ENCODE data around the gene APC2. TPM values are rescaled to one million over a fixed set of nuclear protein-coding genes. Genes with fewer than 3 reads are reported as not detected.
"Not testable (repeated sequence)": the region's sequence is repeated elsewhere in the genome, so short reads cannot be mapped to it uniquely, and the experiment has no call there.

APC2 gene
- total RNA-seq, 1 experiment from 2014 or later = 1.1 TPM

- Histone ChIP-seq H2AFZ (ENCODE audit: low read length) (no peak within 1 kb of the TSS), H3K9ac (ENCODE audit: low read length) (peak within 1 kb of the TSS; percentile 60), H3K9me3 (ENCODE audit: low read length) (no peaks in the 10 kb centered on the region), H3K79me2 (ENCODE audit: low read length) (no peaks in the 10 kb centered on the region), H3K36me3 (ENCODE audit: insufficient read depth, low read length) (no peaks in the 10 kb centered on the region), H4K20me1 (ENCODE audit: insufficient read depth, low read depth, low read length) (no peaks in the 10 kb centered on the region), H3K27me3 (ENCODE audit: low read length) (no peaks in the 10 kb centered on the region), H3K4me1 (ENCODE audit: low read length) (0 out of 2 replicates have a peak, but pooled peaks cover 2% of the 10 kb centered on the region), H3K4me3 (ENCODE audit: low read length) (peak within 1 kb of the TSS; percentile 61; the same call in 1 of the 2 replicates), H3K9me2 (replicated peaks; ENCODE audit: insufficient read depth, low read length) (no peaks in the 10 kb centered on the region), H3K4me2 (ENCODE audit: low read depth, low read length, poor library complexity, severe bottlenecking) (peak within 1 kb of the TSS; percentile 65), H3K27ac (ENCODE audit: low read length) (no peak within 1 kb of the TSS)
- DNase-seq = peak; percentile 83
Observed at GRCh38 chr19:1512671-1513498, 63.0 kb downstream of the APC2 start, which contains the start of gene ADAMTSL5. Gene ADAMTSL5 (minus strand): TSS chr19:1513019. CDS start chr19:1510943, 2,076 bp downstream.

DNA sequence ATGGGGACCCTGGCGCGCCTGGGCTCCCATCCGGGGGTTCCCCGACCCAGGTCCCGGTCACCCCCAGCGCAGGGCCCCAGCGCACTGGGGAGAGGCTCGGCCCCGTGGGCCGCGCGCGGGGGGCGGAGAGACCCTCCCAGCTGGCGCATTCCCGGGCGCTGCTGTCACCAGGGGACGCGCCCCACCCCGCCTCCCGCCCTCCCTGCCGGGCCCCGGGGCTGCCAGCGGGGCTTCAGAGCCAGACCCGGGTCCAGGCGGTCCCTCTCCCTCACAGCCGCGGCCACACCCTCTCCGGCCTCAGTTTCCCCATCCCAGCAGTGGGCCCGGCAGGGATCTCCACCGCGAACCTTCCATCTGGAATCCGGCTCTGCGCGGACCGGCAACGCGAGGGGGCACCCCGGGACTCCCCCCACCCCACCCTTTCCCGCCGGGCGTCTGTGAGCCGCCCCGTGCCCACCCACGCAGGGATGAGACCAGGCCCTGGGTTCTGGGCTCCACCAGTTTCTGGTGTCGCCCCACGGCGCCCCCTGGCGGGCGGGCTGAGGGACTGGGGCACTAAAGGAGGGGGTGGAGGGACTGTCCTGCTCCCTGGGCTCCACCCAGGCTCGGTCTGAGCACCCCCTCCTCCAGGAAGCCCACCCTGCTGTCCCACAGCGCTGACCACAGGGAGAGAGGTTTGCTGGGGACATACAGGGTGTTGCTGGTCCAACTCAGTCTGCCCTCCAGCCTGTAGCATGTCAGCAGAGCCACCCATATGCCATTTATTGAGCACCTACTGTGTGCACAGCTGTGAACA lies 63.8 kb downstream of the APC2 start:
- peak; percentile 87 for DNase-seq
- Histone ChIP-seq H3K4me3 (ENCODE audit: low read length) (no peak overlapping the region), H3K36me3 (ENCODE audit: insufficient read depth, low read length) (no peaks in the 10 kb centered on the region), H3K79me2 (ENCODE audit: low read length) (no peaks in the 10 kb centered on the region), H4K20me1 (ENCODE audit: insufficient read depth, low read depth, low read length) (no peaks in the 10 kb centered on the region), H3K27me3 (ENCODE audit: low read length) (no peaks in the 10 kb centered on the region), H3K4me2 (ENCODE audit: low read depth, low read length, poor library complexity, severe bottlenecking) (no peak overlapping the region), H3K9ac (ENCODE audit: low read length) (no peak overlapping the region), H3K27ac (ENCODE audit: low read length) (no peak overlapping the region), H3K9me2 (replicated peaks; ENCODE audit: insufficient read depth, low read length) (no peaks in the 10 kb centered on the region), H3K4me1 (ENCODE audit: low read length) (0 out of 2 replicates have a peak, but pooled peaks cover 2% of the 10 kb centered on the region), H2AFZ (ENCODE audit: low read length) (no peak overlapping the region), H3K9me3 (ENCODE audit: low read length) (no peaks in the 10 kb centered on the region)

- Histone ChIP-seq H3K9me2 (replicated peaks; ENCODE audit: insufficient read depth, low read length) (no peaks in the 10 kb centered on the region), H4K20me1 (ENCODE audit: insufficient read depth, low read depth, low read length) (no peaks in the 10 kb centered on the region), H3K36me3 (ENCODE audit: insufficient read depth, low read length) (no peaks in the 10 kb centered on the region), H3K4me3 (ENCODE audit: low read length) (no peak overlapping the region), H2AFZ (ENCODE audit: low read length) (no peak overlapping the region), H3K27ac (ENCODE audit: low read length) (no peak overlapping the region), H3K79me2 (ENCODE audit: low read length) (no peaks in the 10 kb centered on the region), H3K9ac (ENCODE audit: low read length) (no peak overlapping the region), H3K27me3 (ENCODE audit: low read length) (no peaks in the 10 kb centered on the region), H3K4me1 (ENCODE audit: low read length) (0 out of 2 replicates have a peak, but pooled peaks cover 2% of the 10 kb centered on the region), H3K9me3 (ENCODE audit: low read length) (no peaks in the 10 kb centered on the region), H3K4me2 (ENCODE audit: low read depth, low read length, poor library complexity, severe bottlenecking) (no peak overlapping the region)
- no peak for DNase-seq
Observed at GRCh38 chr19:1514295-1514661, 64.4 kb downstream of the APC2 start.

DNA sequence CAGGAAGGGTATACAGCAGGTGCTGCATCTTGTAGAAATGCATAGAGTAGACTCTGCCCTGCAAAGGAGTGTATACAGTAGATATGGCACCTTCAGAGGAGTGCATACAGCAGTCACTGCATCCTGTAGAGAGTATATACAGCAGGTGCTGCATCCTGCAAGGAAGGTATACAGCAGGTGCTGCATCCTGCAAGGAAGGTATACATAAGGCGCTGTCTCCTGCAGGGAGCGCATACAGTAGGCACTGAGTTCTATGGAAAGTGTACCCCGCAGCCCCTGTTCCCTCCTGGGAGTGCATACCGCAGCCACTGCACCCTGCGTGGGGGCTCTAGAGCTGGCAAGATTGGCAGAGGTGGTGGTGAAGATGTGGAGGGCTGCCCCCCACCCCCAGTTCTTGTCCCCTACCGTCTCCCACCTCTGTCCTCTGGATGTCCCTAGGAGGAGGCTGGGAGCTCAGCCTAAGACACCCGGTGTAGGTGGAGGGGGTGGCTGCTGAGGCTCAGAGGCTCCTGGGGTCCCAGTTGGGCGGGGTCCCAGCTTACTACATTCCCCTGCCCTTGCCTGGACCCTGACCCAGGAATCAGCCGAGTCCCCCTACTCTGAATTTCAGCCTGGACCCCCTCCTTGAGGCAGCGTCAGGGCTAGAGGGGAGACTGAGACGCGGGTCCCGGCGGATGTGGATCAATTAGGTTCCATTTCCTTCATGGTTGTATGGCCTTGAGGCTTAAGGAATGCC lies 65.2 kb downstream of the APC2 start:
- Histone ChIP-seq H2AFZ (ENCODE audit: low read length) (no peak overlapping the region), H3K9me2 (replicated peaks; ENCODE audit: insufficient read depth, low read length) (no peaks in the 10 kb centered on the region), H3K9ac (ENCODE audit: low read length) (no peak overlapping the region), H3K4me3 (ENCODE audit: low read length) (no peak overlapping the region), H3K79me2 (ENCODE audit: low read length) (no peaks in the 10 kb centered on the region), H3K27ac (ENCODE audit: low read length) (no peak overlapping the region), H4K20me1 (ENCODE audit: insufficient read depth, low read depth, low read length) (no peaks in the 10 kb centered on the region), H3K4me1 (ENCODE audit: low read length) (0 out of 2 replicates have a peak, but pooled peaks cover 2% of the 10 kb centered on the region), H3K36me3 (ENCODE audit: insufficient read depth, low read length) (no peaks in the 10 kb centered on the region), H3K27me3 (ENCODE audit: low read length) (no peaks in the 10 kb centered on the region), H3K4me2 (ENCODE audit: low read depth, low read length, poor library complexity, severe bottlenecking) (no peak overlapping the region), H3K9me3 (ENCODE audit: low read length) (no peaks in the 10 kb centered on the region)
- no peak for DNase-seq

- Histone ChIP-seq H3K9me2 (replicated peaks; ENCODE audit: insufficient read depth, low read length) (no peaks in the 10 kb centered on the region), H3K36me3 (ENCODE audit: insufficient read depth, low read length) (no peaks in the 10 kb centered on the region), H3K9me3 (ENCODE audit: low read length) (no peaks in the 10 kb centered on the region), H3K4me1 (ENCODE audit: low read length) (peaks cover 2% of the 10 kb centered on the region; the same call in 1 of the 2 replicates), H3K9ac (ENCODE audit: low read length) (no peak overlapping the region), H3K4me2 (ENCODE audit: low read depth, low read length, poor library complexity, severe bottlenecking) (no peak overlapping the region), H4K20me1 (ENCODE audit: insufficient read depth, low read depth, low read length) (no peaks in the 10 kb centered on the region), H2AFZ (ENCODE audit: low read length) (no peak overlapping the region), H3K27ac (ENCODE audit: low read length) (no peak overlapping the region), H3K27me3 (ENCODE audit: low read length) (no peaks in the 10 kb centered on the region), H3K4me3 (ENCODE audit: low read length) (no peak overlapping the region), H3K79me2 (ENCODE audit: low read length) (no peaks in the 10 kb centered on the region)
- DNase-seq = peak; percentile 72
Observed at GRCh38 chr19:1516395-1516753, 66.5 kb downstream of the APC2 start.

- Histone ChIP-seq H3K9me3 (ENCODE audit: low read length) (no peaks in the 10 kb centered on the region), H2AFZ (ENCODE audit: low read length) (no peak overlapping the region), H3K36me3 (ENCODE audit: insufficient read depth, low read length) (no peaks in the 10 kb centered on the region), H3K4me2 (ENCODE audit: low read depth, low read length, poor library complexity, severe bottlenecking) (no peak overlapping the region), H3K79me2 (ENCODE audit: low read length) (no peaks in the 10 kb centered on the region), H4K20me1 (ENCODE audit: insufficient read depth, low read depth, low read length) (no peaks in the 10 kb centered on the region), H3K27ac (ENCODE audit: low read length) (no peak overlapping the region), H3K27me3 (ENCODE audit: low read length) (no peaks in the 10 kb centered on the region), H3K9me2 (replicated peaks; ENCODE audit: insufficient read depth, low read length) (no peaks in the 10 kb centered on the region), H3K4me1 (ENCODE audit: low read length) (no peaks in the 10 kb centered on the region; the same call in 1 of the 2 replicates), H3K9ac (ENCODE audit: low read length) (no peak overlapping the region), H3K4me3 (ENCODE audit: low read length) (no peak overlapping the region)
- no peak for DNase-seq
Observed at GRCh38 chr19:1518471-1518870, 68.5 kb downstream of the APC2 start.

DNA sequence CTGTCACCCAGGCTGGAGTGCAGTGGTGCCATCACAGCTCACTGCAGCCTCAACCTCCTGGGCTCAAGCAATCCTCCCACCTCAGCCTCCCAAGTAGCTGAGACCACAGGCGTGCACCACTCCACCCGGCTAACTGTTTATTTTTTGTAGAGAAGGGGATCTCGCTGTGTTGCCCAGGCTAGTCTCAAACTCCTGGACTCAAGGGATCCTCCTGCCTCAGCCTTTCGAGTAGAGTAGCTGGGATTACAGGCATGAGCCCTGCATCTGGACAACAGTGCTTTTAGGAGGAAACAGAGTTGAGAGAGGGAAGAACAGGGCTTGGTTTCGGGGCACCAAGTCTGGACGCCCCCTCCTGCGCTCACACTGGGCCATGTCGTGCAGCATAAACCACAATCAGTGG lies 69.9 kb downstream of the APC2 start:
- not testable (repeated sequence) for H3K79me2 ChIP-seq (ENCODE audit: low read length)

More for the DNA sequence above, 69.9 kb downstream of the APC2 start:
- H3K9me3 ChIP-seq (ENCODE audit: low read length); H2AFZ ChIP-seq (ENCODE audit: low read length); H4K20me1 ChIP-seq (ENCODE audit: insufficient read depth, low read depth, low read length); H3K9ac ChIP-seq (ENCODE audit: low read length); H3K4me1 ChIP-seq (ENCODE audit: low read length); H3K27me3 ChIP-seq (ENCODE audit: low read length); DNase-seq; H3K36me3 ChIP-seq (ENCODE audit: insufficient read depth, low read length); H3K4me3 ChIP-seq (ENCODE audit: low read length); H3K9me2 ChIP-seq (replicated peaks; ENCODE audit: insufficient read depth, low read length); H3K4me2 ChIP-seq (ENCODE audit: low read depth, low read length, poor library complexity, severe bottlenecking); H3K27ac ChIP-seq (ENCODE audit: low read length): not testable (repeated sequence)
